NOMO-1 (cell line): Measurements from ENCODE around the gene NLE1.

ENCODE experiments used
- DNase-seq, 2 experiments: peaks; one replicate each; lab custom pipeline; 2025; ENCODE audit not compliant: unreplicated experiment in 2 of 2; lab: John Stamatoyannopoulos, UW

Gene NLE1

GRCh38 chr17:35088881-35089585, 53.1 kb downstream of the NLE1 start:
- DNase-seq: peak; percentile 74 to 88

- DNase-seq: peak in 1 of 2 experiments; percentile 57
Observed at GRCh38 chr17:35088356-35088880, 53.7 kb downstream of the NLE1 start.

GRCh38 chr17:35087731-35088355, 54.3 kb downstream of the NLE1 start:
- DNase-seq: peak in 1 of 2 experiments; percentile 57

- no peak for DNase-seq
Observed at GRCh38 chr17:35086931-35087573, 55.1 kb downstream of the NLE1 start.

- no peak for DNase-seq
Observed at GRCh38 chr17:35086164-35086563, 55.9 kb downstream of the NLE1 start.

GRCh38 chr17:35084987-35085386, 57.1 kb downstream of the NLE1 start:
- DNase-seq: no peak

GRCh38 chr17:35083071-35083470, 59.0 kb downstream of the NLE1 start:
- DNase-seq: no peak

GRCh38 chr17:35082073-35082657, 59.9 kb downstream of the NLE1 start:
- no peak for DNase-seq

GRCh38 chr17:35081638-35082037, 60.5 kb downstream of the NLE1 start:
- DNase-seq: no peak

GRCh38 chr17:35080536-35080935, 61.6 kb downstream of the NLE1 start:
- peak in 1 of 2 experiments; percentile 25 for DNase-seq

GRCh38 chr17:35079547-35080423, 62.3 kb downstream of the NLE1 start:
- DNase-seq: no peak
